ENCODE measurements around the gene NCEH1.
"Not testable (repeated sequence)": the region's sequence is repeated elsewhere in the genome, so short reads cannot be mapped to it uniquely, and the experiment has no call there.

Gene NCEH1

GRCh38 chr3:172676196-172676922 is 34.5 kb downstream of the NCEH1 start:
- DNase-seq (ENCODE audit: low spot score): no peak
- no peak for FAIRE-seq

GRCh38 chr3:172675441-172676193 is 35.2 kb downstream of the NCEH1 start:
- peak; percentile 42 for DNase-seq (ENCODE audit: low spot score)
- peak; percentile 83 for FAIRE-seq

GRCh38 chr3:172673210-172673679 is 37.6 kb downstream of the NCEH1 start:
- FAIRE-seq (peak; percentile 53), DNase-seq (ENCODE audit: low spot score) (peak; percentile 65)

- FAIRE-seq (no peak), DNase-seq (ENCODE audit: low spot score) (no peak)
Measured at GRCh38 chr3:172669021-172669420, 41.8 kb downstream of the NCEH1 start.

GRCh38 chr3:172666873-172667694 is 43.8 kb downstream of the NCEH1 start:
- FAIRE-seq: peak; percentile 80
- peak; percentile 86 for DNase-seq (ENCODE audit: low spot score)

- DNase-seq (ENCODE audit: low spot score) (no peak), FAIRE-seq (no peak)
Measured at GRCh38 chr3:172666181-172666872, 44.5 kb downstream of the NCEH1 start.

GRCh38 chr3:172665510-172665909 is 45.4 kb downstream of the NCEH1 start:
- FAIRE-seq; DNase-seq (ENCODE audit: low spot score): not testable (repeated sequence)

- DNase-seq (ENCODE audit: low spot score); FAIRE-seq: not testable (repeated sequence)
Measured at GRCh38 chr3:172660421-172660820, 50.4 kb downstream of the NCEH1 start.

- DNase-seq (ENCODE audit: low spot score) (peak; percentile 92), FAIRE-seq (no peak)
Measured at GRCh38 chr3:172659246-172660002, 51.4 kb downstream of the NCEH1 start.

- FAIRE-seq (peak; percentile 99), DNase-seq (ENCODE audit: low spot score) (peak; percentile 100)
Measured at GRCh38 chr3:172658344-172659245, 52.3 kb downstream of the NCEH1 start.

- no peak for FAIRE-seq
- DNase-seq (ENCODE audit: low spot score): no peak
Measured at GRCh38 chr3:172656602-172657001, 54.3 kb downstream of the NCEH1 start.

- no peak for DNase-seq (ENCODE audit: low spot score)
- FAIRE-seq: no peak
Measured at GRCh38 chr3:172655388-172655787, 55.5 kb downstream of the NCEH1 start.

GRCh38 chr3:172654470-172654869 is 56.4 kb downstream of the NCEH1 start:
- no peak for FAIRE-seq
- no peak for DNase-seq (ENCODE audit: low spot score)

- DNase-seq (ENCODE audit: low spot score) (no peak), FAIRE-seq (no peak)
Measured at GRCh38 chr3:172653004-172653572, 57.8 kb downstream of the NCEH1 start.

GRCh38 chr3:172651936-172652625 is 58.8 kb downstream of the NCEH1 start:
- peak; percentile 29 for DNase-seq (ENCODE audit: low spot score)
- FAIRE-seq: peak; percentile 66

GRCh38 chr3:172649987-172650386 is 60.9 kb downstream of the NCEH1 start:
- DNase-seq (ENCODE audit: low spot score): no peak
- FAIRE-seq: no peak

- no peak for FAIRE-seq
- no peak for DNase-seq (ENCODE audit: low spot score)
Measured at GRCh38 chr3:172648747-172649146, 62.1 kb downstream of the NCEH1 start.

GRCh38 chr3:172647823-172648222 is 63.0 kb downstream of the NCEH1 start:
- FAIRE-seq: no peak

More at GRCh38 chr3:172647823-172648222, 63.0 kb downstream of the NCEH1 start:
- DNase-seq (ENCODE audit: low spot score): no peak

All from RCC 7860 (cell line).